ENCODE measurements around the gene MOB1B. TPM values are rescaled to one million over a fixed set of nuclear protein-coding genes. Genes with fewer than 3 reads are reported as not detected.

MOB1B gene
- total and polyA plus RNA-seq, 10 of the 15 experiments (the other 5 are each of a cell fraction or from before 2014, with no cell fraction given): 1.9 to 11.4 (median 6.1) TPM

- TF ChIP-seq NKRF (conservative IDR thresholded peaks at IDR 0.05): peak; percentile 48; the same call in 1 of the 2 replicates
- no peak for TF ChIP-seq ZSCAN29 (IDR thresholded peaks at IDR 0.05)
- TF ChIP-seq, protein P1, sequence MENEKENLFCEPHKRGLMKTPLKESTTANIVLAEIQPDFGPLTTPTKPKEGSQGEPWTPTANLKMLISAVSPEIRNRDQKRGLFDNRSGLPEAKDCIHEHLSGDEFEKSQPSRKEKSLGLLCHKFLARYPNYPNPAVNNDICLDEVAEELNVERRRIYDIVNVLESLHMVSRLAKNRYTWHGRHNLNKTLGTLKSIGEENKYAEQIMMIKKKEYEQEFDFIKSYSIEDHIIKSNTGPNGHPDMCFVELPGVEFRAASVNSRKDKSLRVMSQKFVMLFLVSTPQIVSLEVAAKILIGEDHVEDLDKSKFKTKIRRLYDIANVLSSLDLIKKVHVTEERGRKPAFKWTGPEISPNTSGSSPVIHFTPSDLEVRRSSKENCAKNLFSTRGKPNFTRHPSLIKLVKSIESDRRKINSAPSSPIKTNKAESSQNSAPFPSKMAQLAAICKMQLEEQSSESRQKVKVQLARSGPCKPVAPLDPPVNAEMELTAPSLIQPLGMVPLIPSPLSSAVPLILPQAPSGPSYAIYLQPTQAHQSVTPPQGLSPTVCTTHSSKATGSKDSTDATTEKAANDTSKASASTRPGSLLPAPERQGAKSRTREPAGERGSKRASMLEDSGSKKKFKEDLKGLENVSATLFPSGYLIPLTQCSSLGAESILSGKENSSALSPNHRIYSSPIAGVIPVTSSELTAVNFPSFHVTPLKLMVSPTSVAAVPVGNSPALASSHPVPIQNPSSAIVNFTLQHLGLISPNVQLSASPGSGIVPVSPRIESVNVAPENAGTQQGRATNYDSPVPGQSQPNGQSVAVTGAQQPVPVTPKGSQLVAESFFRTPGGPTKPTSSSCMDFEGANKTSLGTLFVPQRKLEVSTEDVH (IDR thresholded peaks at IDR 0.05; ENCODE audit: low read depth, partially characterized antibody): no peak
- no peak for TF ChIP-seq MEF2B (IDR thresholded peaks at IDR 0.05; ENCODE audit: partially characterized antibody, poor library complexity, severe bottlenecking)
- no peak for TF ChIP-seq ZNF207 (IDR thresholded peaks at IDR 0.05; ENCODE audit: borderline replicate concordance)
- no peak for TF ChIP-seq BCL3 (IDR thresholded peaks at IDR 0.05; ENCODE audit: borderline replicate concordance, insufficient read depth, low read depth, low read length, poor library complexity, severe bottlenecking)
- no peak for TF ChIP-seq BACH1 (IDR thresholded peaks at IDR 0.05; ENCODE audit: borderline replicate concordance)
- TF ChIP-seq SREBF1 (IDR thresholded peaks at IDR 0.05; ENCODE audit: low read length): no peak
- peak; percentile 69; the same call in 1 of the 2 replicates for TF ChIP-seq CBFB (IDR thresholded peaks at IDR 0.05; ENCODE audit: low read depth)
- TF ChIP-seq, protein P2, sequence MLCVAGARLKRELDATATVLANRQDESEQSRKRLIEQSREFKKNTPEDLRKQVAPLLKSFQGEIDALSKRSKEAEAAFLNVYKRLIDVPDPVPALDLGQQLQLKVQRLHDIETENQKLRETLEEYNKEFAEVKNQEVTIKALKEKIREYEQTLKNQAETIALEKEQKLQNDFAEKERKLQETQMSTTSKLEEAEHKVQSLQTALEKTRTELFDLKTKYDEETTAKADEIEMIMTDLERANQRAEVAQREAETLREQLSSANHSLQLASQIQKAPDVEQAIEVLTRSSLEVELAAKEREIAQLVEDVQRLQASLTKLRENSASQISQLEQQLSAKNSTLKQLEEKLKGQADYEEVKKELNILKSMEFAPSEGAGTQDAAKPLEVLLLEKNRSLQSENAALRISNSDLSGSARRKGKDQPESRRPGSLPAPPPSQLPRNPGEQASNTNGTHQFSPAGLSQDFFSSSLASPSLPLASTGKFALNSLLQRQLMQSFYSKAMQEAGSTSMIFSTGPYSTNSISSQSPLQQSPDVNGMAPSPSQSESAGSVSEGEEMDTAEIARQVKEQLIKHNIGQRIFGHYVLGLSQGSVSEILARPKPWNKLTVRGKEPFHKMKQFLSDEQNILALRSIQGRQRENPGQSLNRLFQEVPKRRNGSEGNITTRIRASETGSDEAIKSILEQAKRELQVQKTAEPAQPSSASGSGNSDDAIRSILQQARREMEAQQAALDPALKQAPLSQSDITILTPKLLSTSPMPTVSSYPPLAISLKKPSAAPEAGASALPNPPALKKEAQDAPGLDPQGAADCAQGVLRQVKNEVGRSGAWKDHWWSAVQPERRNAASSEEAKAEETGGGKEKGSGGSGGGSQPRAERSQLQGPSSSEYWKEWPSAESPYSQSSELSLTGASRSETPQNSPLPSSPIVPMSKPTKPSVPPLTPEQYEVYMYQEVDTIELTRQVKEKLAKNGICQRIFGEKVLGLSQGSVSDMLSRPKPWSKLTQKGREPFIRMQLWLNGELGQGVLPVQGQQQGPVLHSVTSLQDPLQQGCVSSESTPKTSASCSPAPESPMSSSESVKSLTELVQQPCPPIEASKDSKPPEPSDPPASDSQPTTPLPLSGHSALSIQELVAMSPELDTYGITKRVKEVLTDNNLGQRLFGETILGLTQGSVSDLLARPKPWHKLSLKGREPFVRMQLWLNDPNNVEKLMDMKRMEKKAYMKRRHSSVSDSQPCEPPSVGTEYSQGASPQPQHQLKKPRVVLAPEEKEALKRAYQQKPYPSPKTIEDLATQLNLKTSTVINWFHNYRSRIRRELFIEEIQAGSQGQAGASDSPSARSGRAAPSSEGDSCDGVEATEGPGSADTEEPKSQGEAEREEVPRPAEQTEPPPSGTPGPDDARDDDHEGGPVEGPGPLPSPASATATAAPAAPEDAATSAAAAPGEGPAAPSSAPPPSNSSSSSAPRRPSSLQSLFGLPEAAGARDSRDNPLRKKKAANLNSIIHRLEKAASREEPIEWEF (IDR thresholded peaks at IDR 0.05; ENCODE audit: insufficient replicate concordance, low read depth, low read length): no peak
- TF ChIP-seq NR2C1 (IDR thresholded peaks at IDR 0.05): no peak
- TF ChIP-seq BHLHE40 (IDR thresholded peaks at IDR 0.05; ENCODE audit: borderline replicate concordance in 1 of 2, low read depth in 2 of 2, low read length in 1 of 2): peak; percentile 6 to 23; a peak in 1 of 4 replicates
- TF ChIP-seq CTCF (IDR thresholded peaks at IDR 0.05 in 2 of 3, conservative IDR thresholded peaks at IDR 0.05 in 1 of 3; ENCODE audit: control insufficient read depth in 2 of 3, extremely low read depth in 1 of 3, insufficient read depth in 1 of 3, low read depth in 3 of 3, low read length in 3 of 3): peak; percentile 23 to 49 (median 41); a peak in 4 of 6 replicates
- TF ChIP-seq SPI1 (IDR thresholded peaks at IDR 0.05; ENCODE audit: borderline replicate concordance, insufficient read depth, low read depth, low read length): peak; percentile 55
Observed at GRCh38 chr4:70901984-70902576, at the start of gene MOB1B (continued).
